Heart left ventricle (tissue), 16 donors: ENCODE measurements around the gene ARL15. TPM values are rescaled to one million over a fixed set of nuclear protein-coding genes. Genes with fewer than 3 reads are reported as not detected.

Experiments used
- ATAC-seq, 4 donors: fragments of 200-7000 bp; cut with Tn5 transposase; one replicate each; pipeline ENCODE4 v1.9.1; 2020 to 2022; ENCODE audit warnings: moderate library complexity in 4 of 4, mild to moderate bottlenecking in 3 of 4, moderate number of reproducible peaks in 1 of 4
- DNase-seq, 5 donors: peaks; one replicate each; pipeline ENCODE4 v3.0.0-alpha.2; 2020
- H3K27ac ChIP-seq, 12 donors: fragments of 200-600 bp; sonication (generic) in 4 of 12; one replicate each; pipeline versions ENCODE4 v1.5.0 to v1.8.0; 2016 to 2022; ENCODE audit warnings: mild to moderate bottlenecking in 2 of 12
- H3K27me3 ChIP-seq, 9 donors: fragments of 200-600 bp; sonication (generic) in 2 of 9; one replicate each; pipeline versions ENCODE4 v1.5.1 to v1.8.0; 2016 to 2022; ENCODE audit warnings: mild to moderate bottlenecking in 3 of 9
- H3K36me3 ChIP-seq, 9 donors: fragments of 200-600 bp; sonication (generic) in 2 of 9; one replicate each; pipeline versions ENCODE4 v1.5.0 to v1.8.0; 2018 to 2022; ENCODE audit warnings: mild to moderate bottlenecking in 2 of 9
- H3K4me1 ChIP-seq, 12 donors: fragments of 200-600 bp; sonication (generic) in 4 of 12; one replicate each; pipeline versions ENCODE4 v1.5.0 to v1.8.0; 2016 to 2022; ENCODE audit warnings: mild to moderate bottlenecking in 3 of 12
- H3K4me3 ChIP-seq, 12 donors: fragments of 200-600 bp; sonication (generic) in 4 of 12; one replicate each; pipeline versions ENCODE4 v1.5.0 to v1.8.0; 2017 to 2022; ENCODE audit warnings: mild to moderate bottlenecking in 9 of 12, moderate library complexity in 4 of 12
- H3K9me3 ChIP-seq, 12 donors: fragments of 200-600 bp; sonication (generic) in 4 of 12; one replicate each; pipeline versions ENCODE4 v1.5.0 to v1.8.0; 2016 to 2022; ENCODE audit warnings: mild to moderate bottlenecking in 1 of 12
- CTCF ChIP-seq, 12 donors: fragments of 200-600 bp; sonication (generic) in 4 of 12; IDR thresholded peaks; one replicate each; pipeline versions ENCODE4 v1.5.0 to v1.8.0; 2018 to 2022; ENCODE audit warnings: antibody characterized with exemption in 12 of 12, mild to moderate bottlenecking in 5 of 12
- POLR2A ChIP-seq, 2 donors: fragments of 450-650 bp; IDR thresholded peaks; one replicate each; pipeline ENCODE4 v1.6.1; 2017; ENCODE audit warnings: antibody characterized with exemption in 2 of 2, mild to moderate bottlenecking in 2 of 2, moderate library complexity in 2 of 2
- WGBS, 4 donors: extraction: QIAGEN DNeasy Blood & Tissue Kit in 2 of 4; methylation state at CpG; one replicate each; pipeline versions ENCODE4 v1.1.5 to v1.1.7; 2013 to 2018; 5-methylcytosine and 5-hydroxymethylcytosine counted together
- intact Hi-C, 10 donors: fragments of 100-400 bp; cut with DNase I; formaldehyde crosslinking; loops; one replicate each; pipeline versions ENCODE4 v1.11.1 to v1.14.2; 2022
- polyA plus RNA-seq, 2 donors: library from polyadenylated mRNA; stranded (reverse); fragments of 200-250 nt; gene quantifications; one replicate each; pipeline ENCODE4 v1.2.3, GENCODE V29; 2013
- total RNA-seq, 9 donors: library from RNA; depleted of rRNA in 2 of 9; stranded (reverse); fragments of >200 nt in 2 of 9; fragmentation: NEBNext Ultra II Directional in 3 of 9; extraction: Animal tissue kit (Norgen Biotek cat#: 25700) in 3 of 9; gene quantifications; one replicate each; pipeline versions ENCODE4 v1.1.0 to v1.2.4, GENCODE V29; 2016 to 2023
- donor health status: ischemic (EF 13 %, LVEDD 7.1; RV severe dilation, severe dysfunction).
- donor health status: healthy with polysubstance abuse.
- donor health status: DM: no; HTN: yes; CAD: no.
- donor health status: DM: no; HTN: no; CAD: no.
- donor health status: ischemic (EF 25% LVEDD 6.9; RV normal size, moderate dysfunction).
- donor health status: ischemic (EF 25% LVEDD 5.7; RV mildly dilated, moderate dysfunction).
- donor health status: healthy.
- donor health status: DM: yes; HTN: yes; CAD: no.
- donor health status: ischemic (EF 35%, LVEDD 5.7; RV mildly dilated, moderate dysfunction).
- donor health status: nonischemic (EF 11% LVEDD 7.7; RV severe dilation, severe dysfunction).
- donor health status: DM: yes; HTN: yes; CAD: no.
- donor health status: PGD.
- donor health status: ischemic (EF 29% LVEDD 5.4; RV normal size, mild dysfunction).
- donor health status: nonischemic (EF 23%, LVEDD 6.1; RV moderate dilation, normal function).

Gene ARL15
- total and polyA plus RNA-seq, 11 donors = 7.1 to 35.0 (median 23.2) TPM

- ATAC-seq (no peak), DNase-seq (no peak)
- Histone ChIP-seq H3K4me3 (no peak overlapping the region), H3K9me3 (no peaks in the 10 kb centered on the region), H3K27ac (no peak overlapping the region), H3K27me3 (no peaks in the 10 kb centered on the region), H3K36me3 (no peaks in the 10 kb centered on the region), H3K4me1 (peaks cover 0 to 10% (median 0%) of the 10 kb centered on the region in 12 donors)
- TF ChIP-seq CTCF (IDR thresholded peaks at IDR 0.05) (no peak), POLR2A (IDR thresholded peaks at IDR 0.05) (no peak)
- WGBS, 4 donors = 66 to 74% (median 68%) methylated on average over 3 of the region's 3 CpGs
- intact Hi-C loops = loop anchor here in 1 of 10 donors (10.0 kb wide), 1 partner anchor 320 kb away; no protein-coding TSS in a partner anchor
Observed at GRCh38 chr5:53895091-53895683, 415.2 kb downstream of the ARL15 start.

- WGBS, 4 donors = 22 to 56% (median 45%) methylated on average over 1 of the region's 1 CpG
- ATAC-seq (peak; percentile 56 to 73 (median 63)), DNase-seq (peak in 1 of 5 donors; percentile 43)
- TF ChIP-seq CTCF (IDR thresholded peaks at IDR 0.05) (no peak), POLR2A (IDR thresholded peaks at IDR 0.05) (no peak)
- intact Hi-C loops = loop anchor here in 1 of 10 donors (10.0 kb wide), 1 partner anchor 321 kb away; no protein-coding TSS in a partner anchor
- peak overlapping the region in 5 of 12 donors; percentile 9 to 39 (median 26) for H3K27ac ChIP-seq
- no peaks in the 10 kb centered on the region for H3K27me3 ChIP-seq
- no peaks in the 10 kb centered on the region for H3K9me3 ChIP-seq
- H3K4me1 ChIP-seq = peaks cover 0 to 10% (median 0%) of the 10 kb centered on the region in 12 donors
- H3K4me3 ChIP-seq = no peak overlapping the region
- no peaks in the 10 kb centered on the region for H3K36me3 ChIP-seq
Observed at GRCh38 chr5:53893626-53894025, 416.7 kb downstream of the ARL15 start.

GRCh38 chr5:53892224-53892623, 418.1 kb downstream of the ARL15 start:
- Histone ChIP-seq H3K36me3 (no peaks in the 10 kb centered on the region), H3K27me3 (no peaks in the 10 kb centered on the region), H3K4me1 (peaks cover 0 to 10% (median 0%) of the 10 kb centered on the region in 12 donors), H3K9me3 (no peaks in the 10 kb centered on the region), H3K4me3 (no peak overlapping the region), H3K27ac (peak overlapping the region in 2 of 12 donors; percentile 26 to 61)
- WGBS, 4 donors = 83 to 96% (median 89%) methylated on average over 1 of the region's 1 CpG
- intact Hi-C loops = loop anchor here in 1 of 10 donors (10.0 kb wide), 1 partner anchor 323 kb away; no protein-coding TSS in a partner anchor
- no peak for ATAC-seq
- DNase-seq = no peak
- TF ChIP-seq CTCF (IDR thresholded peaks at IDR 0.05) (no peak), POLR2A (IDR thresholded peaks at IDR 0.05) (no peak)

- H3K4me1 ChIP-seq = peaks cover 0 to 10% (median 0%) of the 10 kb centered on the region in 12 donors
- H3K9me3 ChIP-seq = no peaks in the 10 kb centered on the region
- H3K36me3 ChIP-seq = peaks cover 0 to 9% (median under 1%) of the 10 kb centered on the region in 9 donors
- DNase-seq (no peak), ATAC-seq (peak; percentile 81 to 86 (median 85))
- no peak overlapping the region for H3K4me3 ChIP-seq
- no peaks in the 10 kb centered on the region for H3K27me3 ChIP-seq
- intact Hi-C loops = loop anchor here in 1 of 10 donors (10.0 kb wide), 1 partner anchor 324 kb away; no protein-coding TSS in a partner anchor
- WGBS, 4 donors = 57 to 75% (median 60%) methylated on average over 4 of the region's 4 CpGs
- peak overlapping the region in 5 of 12 donors; percentile 26 to 61 (median 35) for H3K27ac ChIP-seq
- TF ChIP-seq CTCF (IDR thresholded peaks at IDR 0.05) = no peak
- TF ChIP-seq POLR2A (IDR thresholded peaks at IDR 0.05) = no peak
Observed at GRCh38 chr5:53891159-53891558, 419.2 kb downstream of the ARL15 start.
